OCI-LY7 (cell line): Measurements from ENCODE around the gene MAL. TPM values are rescaled to one million over a fixed set of nuclear protein-coding genes. Genes with fewer than 3 reads are reported as not detected.

Source experiments
- BruUV-seq: library from RNA; stranded (reverse); fragments of 400-500 nt; replicated peaks from 2 replicates; lab custom pipeline; 2021; lab: Mats Ljungman, UMichigan
- CTCF ChIA-PET: fragments of 300-600 bp; sonication (Branson Sonifier 250); formaldehyde crosslinking; loops from one replicate; lab custom pipeline; 2022; ENCODE audit warnings: antibody characterized with exemption; ENCODE audit not compliant: unreplicated experiment; lab: Charles Lee
- POLR2A ChIA-PET: fragments of 300-600 bp; sonication (Branson Sonifier 250); formaldehyde crosslinking; loops from one replicate; lab custom pipeline; 2022; ENCODE audit warnings: antibody characterized with exemption; lab: Charles Lee
- DNase-seq: peaks from one replicate; pipeline ENCODE4 v3.0.0-alpha.2; 2015; ENCODE audit warnings: low spot score
- H2AFZ ChIP-seq: fragments of 200-600 bp; sonication (generic), shearing (Covaris generic); 2 replicates; pipeline ENCODE4 v1.6.1; 2014; ENCODE audit warnings: mild to moderate bottlenecking, antibody characterized with exemption, low read length, moderate library complexity
- H3K27ac ChIP-seq: fragments of 200-600 bp; sonication (generic); 2 replicates; pipeline ENCODE4 v1.5.1; 2014; ENCODE audit warnings: mixed run types, low read depth, mild to moderate bottlenecking, moderate library complexity, low read length, inconsistent platforms; ENCODE audit not compliant: poor library complexity, severe bottlenecking
- H3K36me3 ChIP-seq: fragments of 200-600 bp; sonication (generic); 2 replicates; pipeline ENCODE4 v1.6.1; 2014; ENCODE audit warnings: mild to moderate bottlenecking, antibody characterized with exemption, low read length, moderate library complexity, mixed read lengths; ENCODE audit not compliant: insufficient read depth
- H3K4me1 ChIP-seq: fragments of 200-600 bp; sonication (generic); 2 replicates; pipeline ENCODE4 v1.5.1; 2014; ENCODE audit warnings: mild to moderate bottlenecking, low read length; ENCODE audit not compliant: insufficient read depth, poor library complexity, severe bottlenecking
- H3K4me2 ChIP-seq: fragments of 200-600 bp; sonication (generic); 2 replicates; pipeline ENCODE4 v1.6.1; 2014; ENCODE audit warnings: mild to moderate bottlenecking, low read length
- H3K4me3 ChIP-seq: fragments of 200-600 bp; sonication (generic); 2 replicates; pipeline ENCODE4 v1.5.1; 2014; ENCODE audit warnings: mild to moderate bottlenecking, low read depth, low read length; ENCODE audit not compliant: poor library complexity, severe bottlenecking
- H3K79me2 ChIP-seq: fragments of 200-600 bp; sonication (generic); 2 replicates; pipeline ENCODE4 v1.6.1; 2016; ENCODE audit warnings: low read depth, mild to moderate bottlenecking, low read length, moderate library complexity, mixed read lengths; ENCODE audit not compliant: insufficient read depth
- H3K9me2 ChIP-seq: fragments of 200-600 bp; sonication (generic); 2 replicates; pipeline ENCODE4 v1.6.1; 2016; ENCODE audit warnings: mild to moderate bottlenecking, low read length, mixed read lengths; ENCODE audit not compliant: insufficient read depth
- H3K9me3 ChIP-seq: fragments of 200-600 bp; sonication (generic); 2 replicates; pipeline ENCODE4 v1.6.1; 2014; ENCODE audit warnings: mild to moderate bottlenecking, mixed run types, low read length, mixed read lengths
- H4K20me1 ChIP-seq: fragments of 200-600 bp; sonication (generic); 2 replicates; pipeline ENCODE4 v1.6.1; 2014; ENCODE audit warnings: mild to moderate bottlenecking, antibody characterized with exemption, low read length, moderate library complexity, mixed read lengths; ENCODE audit not compliant: insufficient read depth
- EZH2phosphoT487 ChIP-seq: fragments of 200-600 bp; sonication (generic); IDR thresholded peaks from 2 replicates; pipeline ENCODE4 v1.6.1; 2018; ENCODE audit warnings: low read depth, borderline replicate concordance, mild to moderate bottlenecking, mixed run types, antibody characterized with exemption, low read length, moderate library complexity, mixed read lengths
- intact Hi-C: fragments of 100-400 bp; cut with micrococcal nuclease; formaldehyde crosslinking; loops from one replicate; pipeline ENCODE4 v1.10.0; 2022; ENCODE audit not compliant: unreplicated experiment
- total RNA-seq, 2 experiments: library from RNA; depleted of rRNA in 1 of 2; stranded (reverse); fragments of >200 nt in 1 of 2; shearing (Covaris generic) in 1 of 2; gene quantifications; 2 replicates each; pipeline ENCODE4 v1.2.3, GENCODE V29; 2014 to 2022
- TF ChIP-seq, protein P1 (sequence below): fragments of 200-600 bp; sonication (generic); conservative IDR thresholded peaks from 2 replicates; pipeline ENCODE4 v1.5.1; 2014; ENCODE audit warnings: mild to moderate bottlenecking, antibody characterized with exemption, low read length, moderate library complexity, mixed read lengths

Gene MAL
- total RNA-seq, 2 experiments from 2014 or later, result not detected

DNA sequence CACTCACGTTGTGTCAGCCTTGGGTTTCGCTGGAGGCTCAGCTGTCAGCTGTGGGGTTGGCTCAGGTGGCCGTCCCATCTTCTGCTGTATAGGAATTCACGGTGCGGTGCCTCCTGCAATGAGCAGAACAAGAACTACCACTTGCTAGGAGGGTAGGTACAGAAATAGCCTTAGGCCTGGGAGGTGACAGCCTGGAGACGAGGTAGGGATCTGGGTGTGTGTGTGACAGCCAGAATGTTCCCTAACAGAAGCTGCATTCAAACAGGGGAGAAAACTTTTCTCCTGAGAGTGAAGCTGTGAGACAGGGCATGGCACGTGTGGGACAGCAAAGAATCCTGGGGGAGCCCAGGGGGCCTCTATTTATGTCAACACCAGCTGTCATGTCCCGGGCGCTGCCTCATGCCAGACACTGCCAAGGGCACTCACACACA is 8.4 kb upstream of the MAL start:
- H3K36me3 ChIP-seq, result no peaks in the 10 kb centered on the region
- BruUV-seq, result no TSS peak
- no peak for TF ChIP-seq EZH2phosphoT487
- TF ChIP-seq, protein P1, sequence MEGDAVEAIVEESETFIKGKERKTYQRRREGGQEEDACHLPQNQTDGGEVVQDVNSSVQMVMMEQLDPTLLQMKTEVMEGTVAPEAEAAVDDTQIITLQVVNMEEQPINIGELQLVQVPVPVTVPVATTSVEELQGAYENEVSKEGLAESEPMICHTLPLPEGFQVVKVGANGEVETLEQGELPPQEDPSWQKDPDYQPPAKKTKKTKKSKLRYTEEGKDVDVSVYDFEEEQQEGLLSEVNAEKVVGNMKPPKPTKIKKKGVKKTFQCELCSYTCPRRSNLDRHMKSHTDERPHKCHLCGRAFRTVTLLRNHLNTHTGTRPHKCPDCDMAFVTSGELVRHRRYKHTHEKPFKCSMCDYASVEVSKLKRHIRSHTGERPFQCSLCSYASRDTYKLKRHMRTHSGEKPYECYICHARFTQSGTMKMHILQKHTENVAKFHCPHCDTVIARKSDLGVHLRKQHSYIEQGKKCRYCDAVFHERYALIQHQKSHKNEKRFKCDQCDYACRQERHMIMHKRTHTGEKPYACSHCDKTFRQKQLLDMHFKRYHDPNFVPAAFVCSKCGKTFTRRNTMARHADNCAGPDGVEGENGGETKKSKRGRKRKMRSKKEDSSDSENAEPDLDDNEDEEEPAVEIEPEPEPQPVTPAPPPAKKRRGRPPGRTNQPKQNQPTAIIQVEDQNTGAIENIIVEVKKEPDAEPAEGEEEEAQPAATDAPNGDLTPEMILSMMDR, result no peak
- POLR2A ChIA-PET, result no interaction called here
- H3K4me3 ChIP-seq, result no peak overlapping the region
- no peak overlapping the region for H2AFZ ChIP-seq
- no peaks in the 10 kb centered on the region for H3K4me1 ChIP-seq
- intact Hi-C loops, result no loop called here
- no peak overlapping the region for H3K27ac ChIP-seq
- CTCF ChIA-PET, result no interaction called here
- H3K79me2 ChIP-seq, result no peaks in the 10 kb centered on the region
- H3K9me3 ChIP-seq, result no peaks in the 10 kb centered on the region
- no peak for DNase-seq
- H4K20me1 ChIP-seq, result no peaks in the 10 kb centered on the region
- H3K9me2 ChIP-seq, result no peaks in the 10 kb centered on the region
- no peak overlapping the region for H3K4me2 ChIP-seq

DNA sequence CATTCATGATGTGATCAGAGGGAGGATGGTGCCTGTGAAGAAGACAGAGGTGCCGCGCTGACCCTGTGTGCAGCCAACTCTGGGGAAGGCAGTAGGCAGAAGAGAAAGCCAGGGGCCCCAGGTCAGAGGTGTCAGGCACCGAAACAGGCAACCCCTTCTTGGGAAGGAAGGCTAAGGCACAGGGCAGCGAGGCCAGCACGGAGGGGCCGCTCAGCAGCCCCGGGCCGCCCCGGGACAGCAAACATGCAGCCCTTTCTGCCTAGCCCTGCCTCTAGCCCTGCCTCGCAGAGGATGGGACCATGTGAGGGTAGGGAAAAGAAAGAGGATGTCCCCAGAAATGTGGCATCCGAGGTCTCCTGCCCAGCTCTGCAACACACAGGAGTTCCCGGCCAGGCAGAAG is 7.7 kb upstream of the MAL start:
- Histone ChIP-seq H3K9me3 (no peaks in the 10 kb centered on the region), H3K27ac (no peak overlapping the region), H3K4me2 (no peak overlapping the region), H2AFZ (no peak overlapping the region), H3K9me2 (no peaks in the 10 kb centered on the region), H3K79me2 (no peaks in the 10 kb centered on the region), H3K4me3 (no peak overlapping the region), H3K36me3 (no peaks in the 10 kb centered on the region), H4K20me1 (no peaks in the 10 kb centered on the region), H3K4me1 (no peaks in the 10 kb centered on the region)
- BruUV-seq, result no TSS peak
- TF ChIP-seq, protein P1, result no peak
- TF ChIP-seq EZH2phosphoT487, result no peak
- intact Hi-C loops, result no loop called here
- ChIA-PET POLR2A (no interaction called here), CTCF (no interaction called here)
- no peak for DNase-seq

DNA sequence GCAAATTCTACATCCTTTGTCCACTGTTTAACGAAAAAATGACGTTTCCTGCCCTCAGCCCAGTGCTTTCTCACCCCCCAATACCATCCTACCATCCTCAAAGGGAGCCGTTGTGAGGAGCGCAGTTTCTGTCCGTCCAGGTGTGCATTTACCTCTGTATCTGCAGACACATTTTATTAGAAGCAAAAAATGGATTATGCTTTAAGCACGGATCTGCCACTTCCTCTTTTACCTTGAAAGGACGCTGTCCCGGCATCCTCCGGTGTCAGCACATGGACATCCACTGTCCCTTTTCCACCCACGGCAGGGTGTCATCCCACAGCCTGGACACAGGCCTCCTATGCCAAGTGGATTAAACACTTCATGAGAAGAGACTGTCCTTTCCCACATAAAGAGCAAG is 7.2 kb upstream of the MAL start:
- TF ChIP-seq, protein P1, result no peak
- TF ChIP-seq EZH2phosphoT487, result no peak

More for the DNA sequence above, 7.2 kb upstream of the MAL start:
- Histone ChIP-seq H3K79me2 (no peaks in the 10 kb centered on the region), H3K4me1 (no peaks in the 10 kb centered on the region), H3K36me3 (no peaks in the 10 kb centered on the region), H3K9me2 (no peaks in the 10 kb centered on the region), H3K9me3 (no peaks in the 10 kb centered on the region), H3K27ac (no peak overlapping the region), H3K4me2 (no peak overlapping the region), H4K20me1 (no peaks in the 10 kb centered on the region), H3K4me3 (no peak overlapping the region), H2AFZ (no peak overlapping the region)
- intact Hi-C loops, result no loop called here
- BruUV-seq, result no TSS peak
- ChIA-PET POLR2A (no interaction called here), CTCF (no interaction called here)
- no peak for DNase-seq
